K562 (cell line): Measurements from ENCODE around the gene TMEM200B. TPM values are rescaled to one million over a fixed set of nuclear protein-coding genes. Genes with fewer than 3 reads are reported as not detected.

Source experiments
- ATF7 ChIP-seq: fragments of 450-650 bp; IDR thresholded peaks from 2 replicates; pipeline ENCODE4 v1.7.1; 2014; ENCODE audit warnings: mild to moderate bottlenecking, moderate library complexity
- DMBX1 ChIP-seq: fragments of 250-450 bp; sonication (Bioruptor Pico); IDR thresholded peaks from 2 replicates; pipeline ENCODE4 v1.8.0; 2022; ENCODE audit warnings: inconsistent platforms, mild to moderate bottlenecking, moderate library complexity, borderline replicate concordance
- E2F3 ChIP-seq: fragments of 250-450 bp; sonication (Bioruptor Pico); IDR thresholded peaks from 2 replicates; pipeline ENCODE4 v1.4.0; 2020; ENCODE audit warnings: mild to moderate bottlenecking
- EWSR1 ChIP-seq: fragments of 450-650 bp; IDR thresholded peaks from 2 replicates; pipeline ENCODE4 v1.6.1; 2018; ENCODE audit warnings: borderline replicate concordance, mild to moderate bottlenecking, low read depth, moderate library complexity; ENCODE audit not compliant: partially characterized antibody
- EZH2 ChIP-seq: IDR thresholded peaks from 2 replicates; pipeline ENCODE4 v1.6.1; 2012; ENCODE audit warnings: low read depth, mild to moderate bottlenecking, inconsistent platforms, low read length, borderline replicate concordance
- FOXA1 ChIP-seq: fragments of 450-650 bp; IDR thresholded peaks from 2 replicates; pipeline ENCODE4 v1.6.1; 2016; ENCODE audit warnings: mild to moderate bottlenecking, borderline replicate concordance
- HOMEZ ChIP-seq: fragments of 250-450 bp; sonication (Bioruptor Pico); IDR thresholded peaks from 2 replicates; pipeline ENCODE4 v1.4.0; 2020; ENCODE audit warnings: mild to moderate bottlenecking, moderate library complexity
- KAT8 ChIP-seq: fragments of 450-650 bp; IDR thresholded peaks from 2 replicates; pipeline ENCODE4 v1.6.1; 2016; ENCODE audit warnings: low read depth, mild to moderate bottlenecking
- L3MBTL2 ChIP-seq: fragments of 450-650 bp; IDR thresholded peaks from 2 replicates; pipeline ENCODE4 v1.6.1; 2016; ENCODE audit warnings: mild to moderate bottlenecking, moderate library complexity
- MEF2D ChIP-seq: conservative IDR thresholded peaks from 2 replicates; pipeline ENCODE4 v1.6.1; 2016; ENCODE audit warnings: low read depth, missing genetic modification characterization, missing compliant biosample characterization
- MITF ChIP-seq: IDR thresholded peaks from 2 replicates; pipeline ENCODE4 v1.6.1; 2014; ENCODE audit warnings: antibody characterized with exemption
- RFX1 ChIP-seq: fragments of 450-650 bp; IDR thresholded peaks from 2 replicates; pipeline ENCODE4 v1.6.1; 2016; ENCODE audit warnings: mild to moderate bottlenecking, moderate library complexity
- SAFB ChIP-seq: fragments of 200-400 bp; formaldehyde crosslinking; IDR thresholded peaks from 2 replicates; pipeline ENCODE4 v1.6.1; 2017; ENCODE audit warnings: low read depth, low read length, borderline replicate concordance
- SRSF3 ChIP-seq: fragments of 200-400 bp; formaldehyde crosslinking; IDR thresholded peaks from 2 replicates; pipeline ENCODE4 v1.6.1; 2016; ENCODE audit warnings: mild to moderate bottlenecking, low read length, moderate library complexity; ENCODE audit not compliant: insufficient read depth
- ZNF398 ChIP-seq: fragments of 250-450 bp; sonication (Bioruptor Pico); IDR thresholded peaks from 2 replicates; pipeline ENCODE4 v1.8.0; 2021; ENCODE audit warnings: moderate library complexity, mild to moderate bottlenecking, inconsistent platforms
- ZNF77 ChIP-seq: fragments of 250-450 bp; sonication (Bioruptor Pico); IDR thresholded peaks from 2 replicates; pipeline ENCODE4 v1.5.0; 2020
- ZSCAN29 ChIP-seq: fragments of 450-650 bp; IDR thresholded peaks from 2 replicates; pipeline ENCODE4 v1.6.1; 2017
- polyA plus RNA-seq, 8 experiments: library from polyadenylated mRNA; depleted of rRNA in 4 of 8; stranded (reverse) in 5 of 8; unstranded in 3 of 8; fragments of >200 nt; fragmentation: Nextera tagmentation in 2 of 8; fragmentation: Illumina TruSeq in 1 of 8; extraction: Ambion mirVana in 2 of 8; extraction: Trizol in 1 of 8; gene quantifications; 2 replicates each; pipeline versions ENCODE4 v1.2.1 to v1.2.3, GENCODE V29; 2011 to 2014; ENCODE audit warnings: inconsistent platforms in 1 of 8, missing spikeins in 1 of 8
- total RNA-seq, 7 experiments: library from RNA; depleted of rRNA in 6 of 7; stranded (reverse); fragments of >200 nt in 6 of 7; fragmentation: Illumina TruSeq in 2 of 7; extraction: Trizol in 2 of 7; gene quantifications; 2 replicates each; pipeline versions ENCODE4 v1.2.1 to v1.2.3, GENCODE V29; 2011 to 2021; ENCODE audit warnings: low replicate concordance in 1 of 7
- TF ChIP-seq, protein P1 (sequence below), 2 experiments: fragments of 450-650 bp in 1 of 2; sonication (generic) in 1 of 2; formaldehyde crosslinking; conservative IDR thresholded peaks; 2 replicates each; pipeline versions ENCODE4 v1.4.0 to v1.8.1; 2020 to 2022; ENCODE audit warnings: mild to moderate bottlenecking in 1 of 2, missing genetic modification reagents in 1 of 2
- TF ChIP-seq, protein P2 (sequence below): fragments of 450-650 bp; IDR thresholded peaks from 2 replicates; pipeline ENCODE4 v1.6.1; 2016; ENCODE audit warnings: borderline replicate concordance

TMEM200B gene
- total and polyA plus RNA-seq, 9 of the 15 experiments (the other 6 are each of a cell fraction or from before 2014, with no cell fraction given), result 0.04 to 0.35 (median 0.10) TPM; not detected in 1

GRCh38 chr1:29124366-29125236 lies 898 bp upstream of the TMEM200B start (continued):
- TF ChIP-seq EZH2, result no peak
- TF ChIP-seq, protein P1, sequence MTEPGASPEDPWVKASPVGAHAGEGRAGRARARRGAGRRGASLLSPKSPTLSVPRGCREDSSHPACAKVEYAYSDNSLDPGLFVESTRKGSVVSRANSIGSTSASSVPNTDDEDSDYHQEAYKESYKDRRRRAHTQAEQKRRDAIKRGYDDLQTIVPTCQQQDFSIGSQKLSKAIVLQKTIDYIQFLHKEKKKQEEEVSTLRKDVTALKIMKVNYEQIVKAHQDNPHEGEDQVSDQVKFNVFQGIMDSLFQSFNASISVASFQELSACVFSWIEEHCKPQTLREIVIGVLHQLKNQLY (CRISPR knock-in tag; conservative IDR thresholded peaks at IDR 0.05), result no peak
- no peak for TF ChIP-seq DMBX1
- TF ChIP-seq L3MBTL2, result peak; percentile 97
- no peak for TF ChIP-seq HOMEZ
- TF ChIP-seq SRSF3, result no peak
- no peak for TF ChIP-seq MITF
- no peak for TF ChIP-seq ATF7
- TF ChIP-seq FOXA1, result no peak
- TF ChIP-seq EWSR1, result no peak
- no peak for TF ChIP-seq KAT8
- 0 out of 2 replicates have a peak, but pooled peaks have one; percentile 35 for TF ChIP-seq E2F3 (CRISPR knock-in tag)
- TF ChIP-seq MEF2D (tag), result no peak
- TF ChIP-seq, protein P2, sequence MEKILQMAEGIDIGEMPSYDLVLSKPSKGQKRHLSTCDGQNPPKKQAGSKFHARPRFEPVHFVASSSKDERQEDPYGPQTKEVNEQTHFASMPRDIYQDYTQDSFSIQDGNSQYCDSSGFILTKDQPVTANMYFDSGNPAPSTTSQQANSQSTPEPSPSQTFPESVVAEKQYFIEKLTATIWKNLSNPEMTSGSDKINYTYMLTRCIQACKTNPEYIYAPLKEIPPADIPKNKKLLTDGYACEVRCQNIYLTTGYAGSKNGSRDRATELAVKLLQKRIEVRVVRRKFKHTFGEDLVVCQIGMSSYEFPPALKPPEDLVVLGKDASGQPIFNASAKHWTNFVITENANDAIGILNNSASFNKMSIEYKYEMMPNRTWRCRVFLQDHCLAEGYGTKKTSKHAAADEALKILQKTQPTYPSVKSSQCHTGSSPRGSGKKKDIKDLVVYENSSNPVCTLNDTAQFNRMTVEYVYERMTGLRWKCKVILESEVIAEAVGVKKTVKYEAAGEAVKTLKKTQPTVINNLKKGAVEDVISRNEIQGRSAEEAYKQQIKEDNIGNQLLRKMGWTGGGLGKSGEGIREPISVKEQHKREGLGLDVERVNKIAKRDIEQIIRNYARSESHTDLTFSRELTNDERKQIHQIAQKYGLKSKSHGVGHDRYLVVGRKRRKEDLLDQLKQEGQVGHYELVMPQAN, result no peak
- TF ChIP-seq ZNF398 (CRISPR knock-in tag), result no peak
- no peak for TF ChIP-seq ZNF77 (CRISPR knock-in tag)
- no peak for TF ChIP-seq ZSCAN29
- TF ChIP-seq RFX1, result no peak
- no peak for TF ChIP-seq SAFB
